Measurements from ENCODE around the gene ZDHHC14. TPM values are rescaled to one million over a fixed set of nuclear protein-coding genes. Genes with fewer than 3 reads are reported as not detected.

ZDHHC14 gene
- total RNA-seq, 4 donors from 2014 or later = 6.5 to 10.4 (median 8.0) TPM

GRCh38 chr6:157635388-157636244 is 254.6 kb downstream of the ZDHHC14 start:
- TF ChIP-seq, protein P1, sequence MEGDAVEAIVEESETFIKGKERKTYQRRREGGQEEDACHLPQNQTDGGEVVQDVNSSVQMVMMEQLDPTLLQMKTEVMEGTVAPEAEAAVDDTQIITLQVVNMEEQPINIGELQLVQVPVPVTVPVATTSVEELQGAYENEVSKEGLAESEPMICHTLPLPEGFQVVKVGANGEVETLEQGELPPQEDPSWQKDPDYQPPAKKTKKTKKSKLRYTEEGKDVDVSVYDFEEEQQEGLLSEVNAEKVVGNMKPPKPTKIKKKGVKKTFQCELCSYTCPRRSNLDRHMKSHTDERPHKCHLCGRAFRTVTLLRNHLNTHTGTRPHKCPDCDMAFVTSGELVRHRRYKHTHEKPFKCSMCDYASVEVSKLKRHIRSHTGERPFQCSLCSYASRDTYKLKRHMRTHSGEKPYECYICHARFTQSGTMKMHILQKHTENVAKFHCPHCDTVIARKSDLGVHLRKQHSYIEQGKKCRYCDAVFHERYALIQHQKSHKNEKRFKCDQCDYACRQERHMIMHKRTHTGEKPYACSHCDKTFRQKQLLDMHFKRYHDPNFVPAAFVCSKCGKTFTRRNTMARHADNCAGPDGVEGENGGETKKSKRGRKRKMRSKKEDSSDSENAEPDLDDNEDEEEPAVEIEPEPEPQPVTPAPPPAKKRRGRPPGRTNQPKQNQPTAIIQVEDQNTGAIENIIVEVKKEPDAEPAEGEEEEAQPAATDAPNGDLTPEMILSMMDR (IDR thresholded peaks at IDR 0.05; ENCODE audit: low read depth) = no peak

- TF ChIP-seq, protein P1 (IDR thresholded peaks at IDR 0.05; ENCODE audit: low read depth) = no peak
Measured at GRCh38 chr6:157637516-157637915, 256.5 kb downstream of the ZDHHC14 start.

DNA sequence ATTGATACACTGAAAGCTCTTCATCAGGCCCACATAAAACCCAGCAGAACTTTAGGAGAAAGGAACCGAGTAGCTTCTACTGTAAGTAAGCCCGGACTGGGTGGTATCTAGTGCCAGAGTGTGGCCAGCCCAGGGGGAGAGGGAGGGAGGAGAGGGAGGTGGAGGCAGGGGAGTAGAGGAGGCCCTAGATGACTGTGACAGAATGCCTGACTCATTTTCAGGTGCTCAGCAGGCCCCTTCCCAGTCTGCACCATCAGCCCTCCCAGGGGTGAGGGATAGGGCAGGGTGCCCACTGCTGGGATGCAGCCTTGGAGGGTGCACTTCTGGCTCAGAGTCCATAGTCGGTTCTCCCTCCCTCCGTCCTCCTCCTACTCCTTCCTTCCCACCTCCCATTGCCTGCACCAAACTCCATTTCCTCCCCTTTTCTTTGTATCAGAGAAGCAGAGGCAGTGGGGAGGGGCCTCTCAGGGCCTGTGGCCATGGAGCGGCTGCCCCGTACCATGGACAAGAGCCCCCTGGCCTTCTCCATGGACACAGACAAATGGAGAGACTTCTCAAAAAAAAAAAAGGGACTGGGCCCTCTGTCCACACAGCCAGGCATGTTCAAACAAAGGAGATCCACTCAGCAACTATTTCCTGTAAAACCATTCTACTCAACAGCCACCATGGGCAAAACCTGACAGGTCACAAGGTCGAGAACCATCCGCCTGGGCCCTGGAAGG is 257.1 kb downstream of the ZDHHC14 start:
- TF ChIP-seq, protein P1 (IDR thresholded peaks at IDR 0.05; ENCODE audit: low read depth) = no peak

- TF ChIP-seq, protein P1 (IDR thresholded peaks at IDR 0.05; ENCODE audit: low read depth) = no peak
Measured at GRCh38 chr6:157638779-157639178, 257.8 kb downstream of the ZDHHC14 start.

DNA sequence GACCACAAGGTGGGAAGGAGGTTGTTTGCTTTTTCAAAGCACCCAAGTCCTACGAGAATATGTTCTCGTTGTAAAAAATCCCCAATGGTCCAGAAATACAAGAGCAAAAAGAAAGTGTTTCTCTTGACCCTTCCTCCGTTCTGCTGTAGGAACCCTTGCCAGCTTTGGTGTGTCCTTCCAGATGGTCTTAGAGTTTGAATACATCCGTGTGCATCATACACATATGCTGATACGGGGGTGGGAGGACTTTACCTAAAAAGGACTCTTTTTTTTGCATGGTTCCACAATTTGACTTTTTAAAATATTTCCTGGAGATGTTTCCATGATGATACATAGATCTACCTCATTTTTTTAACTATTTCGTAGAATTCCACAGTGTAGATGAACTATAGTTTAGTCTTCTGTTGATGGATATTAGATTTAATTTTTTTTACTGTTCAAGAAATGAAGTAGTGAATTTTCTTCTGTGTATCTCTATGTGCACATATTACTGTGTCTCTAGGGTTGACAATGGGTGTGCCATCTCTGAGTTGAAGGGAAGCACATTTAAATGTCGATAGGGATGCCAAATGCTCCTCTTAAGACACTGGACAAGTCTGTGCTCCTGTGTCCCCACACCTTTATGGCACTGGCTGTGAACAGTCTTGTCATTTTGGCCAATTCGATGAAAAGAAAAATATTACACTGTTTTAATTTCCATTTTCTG is 259.9 kb downstream of the ZDHHC14 start:
- TF ChIP-seq, protein P1 (IDR thresholded peaks at IDR 0.05; ENCODE audit: low read depth) = no peak

DNA sequence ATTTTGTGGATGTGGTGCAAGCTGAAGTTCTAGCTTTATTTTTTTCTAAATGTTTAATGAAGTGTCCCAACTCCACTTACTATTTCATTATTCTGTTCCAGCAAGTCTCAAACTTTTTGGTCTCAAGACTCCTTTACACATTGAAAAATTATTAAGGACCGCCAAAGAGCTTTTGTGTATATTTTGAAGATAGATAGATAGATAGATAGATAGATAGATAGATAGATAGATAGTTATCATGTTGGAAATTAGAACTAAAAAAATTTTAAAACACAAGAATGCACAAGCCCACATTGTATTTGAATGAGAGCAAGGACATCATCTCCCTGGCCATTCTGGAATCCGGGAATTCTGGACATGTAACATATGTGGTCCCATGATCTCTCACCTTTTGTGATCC is 260.8 kb downstream of the ZDHHC14 start:
- TF ChIP-seq, protein P1 (IDR thresholded peaks at IDR 0.05; ENCODE audit: low read depth) = no peak

DNA sequence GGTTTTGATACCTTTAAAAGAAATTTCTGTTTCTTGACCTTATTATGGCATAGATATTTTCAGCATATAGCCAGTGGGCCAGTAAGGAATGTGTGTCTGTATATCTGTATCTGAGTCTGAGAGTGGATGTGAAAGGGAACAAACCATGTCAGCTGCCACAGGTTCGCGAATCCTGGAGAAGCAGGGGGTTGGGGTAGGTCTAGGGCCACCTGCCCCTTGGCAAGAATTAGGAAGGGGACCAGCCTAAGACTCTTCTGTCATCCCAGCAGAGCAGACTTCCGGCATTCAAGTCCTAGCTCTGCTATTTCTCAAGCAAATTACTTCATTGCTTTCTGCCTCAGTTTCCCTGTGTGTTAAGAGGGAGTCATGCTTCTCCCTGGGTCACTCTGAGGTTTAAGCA is 261.7 kb downstream of the ZDHHC14 start:
- TF ChIP-seq, protein P1 (IDR thresholded peaks at IDR 0.05; ENCODE audit: low read depth) = no peak
